Naive thymus-derived CD8-positive, alpha-beta T cell (primary cell): ENCODE measurements around the gene TPRG1. TPM values are rescaled to one million over a fixed set of nuclear protein-coding genes. Genes with fewer than 3 reads are reported as not detected.

ENCODE experiments used
- ATAC-seq, 2 donors: fragments of 150-1000 bp; cut with Tn5 transposase in 1 of 2; sonication (Bioruptor Pico), chemical (Tn5 transposase) in 1 of 2; 1 replicate in 1 of 2; 2 replicates in 1 of 2; pipeline ENCODE4 v1.10.0; 2021; ENCODE audit warnings: mild to moderate bottlenecking in 2 of 2, moderate library complexity in 2 of 2
- POLR2A ChIA-PET: fragments of 350-600 bp; sonication (Branson Sonifier 250); formaldehyde crosslinking; loops from one replicate; lab custom pipeline; 2021; ENCODE audit warnings: antibody characterized with exemption; lab: Charles Lee
- DNase-seq, 10 donors: peaks; one replicate each; pipeline versions ENCODE4 v3.0.0 to v3.0.0-alpha.2; 2020 to 2022
- H3K27ac Mint-ChIP-seq, 10 donors: one replicate each; pipeline ENCODE4 v1.8.0; 2020 to 2022; ENCODE audit warnings: mild to moderate bottlenecking in 10 of 10, mixed read lengths in 10 of 10, moderate library complexity in 4 of 10, inconsistent platforms in 1 of 10
- H3K27me3 Mint-ChIP-seq, 5 donors: one replicate each; pipeline ENCODE4 v1.8.0; 2021 to 2022; ENCODE audit warnings: mixed read lengths in 5 of 5
- H3K36me3 Mint-ChIP-seq, 3 donors: one replicate each; pipeline ENCODE4 v1.8.0; 2020 to 2022; ENCODE audit warnings: mixed read lengths in 3 of 3, mild to moderate bottlenecking in 2 of 3, inconsistent platforms in 1 of 3
- H3K4me1 Mint-ChIP-seq, 4 donors: one replicate each; pipeline ENCODE4 v1.8.0; 2021 to 2022; ENCODE audit warnings: mixed read lengths in 4 of 4
- H3K4me3 Mint-ChIP-seq, 10 donors: one replicate each; pipeline ENCODE4 v1.8.0; 2020 to 2022; ENCODE audit warnings: mild to moderate bottlenecking in 10 of 10, mixed read lengths in 10 of 10, moderate library complexity in 6 of 10, inconsistent platforms in 1 of 10
- H3K9me3 Mint-ChIP-seq, 9 donors: one replicate each; pipeline ENCODE4 v1.8.0; 2020 to 2022; ENCODE audit warnings: mixed read lengths in 9 of 9, mild to moderate bottlenecking in 3 of 9, inconsistent platforms in 1 of 9, moderate library complexity in 1 of 9
- polyA plus RNA-seq, 3 donors: library from polyadenylated mRNA; unstranded; fragments of 300-500 nt; fragmentation: Illumina TruSeq; gene quantifications; one replicate each; pipeline ENCODE4 v1.2.3, GENCODE V29; 2021
- total RNA-seq, 8 experiments: library from RNA in 2 of 8; stranded (reverse) in 2 of 8; gene quantifications; one replicate each; pipeline ENCODE4 v1.2.3 and lab custom pipeline; 2021 to 2026

The TPRG1 gene, protein sequence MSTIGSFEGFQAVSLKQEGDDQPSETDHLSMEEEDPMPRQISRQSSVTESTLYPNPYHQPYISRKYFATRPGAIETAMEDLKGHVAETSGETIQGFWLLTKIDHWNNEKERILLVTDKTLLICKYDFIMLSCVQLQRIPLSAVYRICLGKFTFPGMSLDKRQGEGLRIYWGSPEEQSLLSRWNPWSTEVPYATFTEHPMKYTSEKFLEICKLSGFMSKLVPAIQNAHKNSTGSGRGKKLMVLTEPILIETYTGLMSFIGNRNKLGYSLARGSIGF
- total RNA-seq (1 to 10 TPM; 5.3 to 5.7 TPM), polyA plus RNA-seq (10 to 100 TPM in 1 of 3 donors, under 1 TPM in 2; 0.04 to 10.6 (median 0.47) TPM), total RNA-seq (lab: John Stamatoyannopoulos, UW) (0 to 1.4 (median 0.64) reads per million in 6 experiments)

DNA sequence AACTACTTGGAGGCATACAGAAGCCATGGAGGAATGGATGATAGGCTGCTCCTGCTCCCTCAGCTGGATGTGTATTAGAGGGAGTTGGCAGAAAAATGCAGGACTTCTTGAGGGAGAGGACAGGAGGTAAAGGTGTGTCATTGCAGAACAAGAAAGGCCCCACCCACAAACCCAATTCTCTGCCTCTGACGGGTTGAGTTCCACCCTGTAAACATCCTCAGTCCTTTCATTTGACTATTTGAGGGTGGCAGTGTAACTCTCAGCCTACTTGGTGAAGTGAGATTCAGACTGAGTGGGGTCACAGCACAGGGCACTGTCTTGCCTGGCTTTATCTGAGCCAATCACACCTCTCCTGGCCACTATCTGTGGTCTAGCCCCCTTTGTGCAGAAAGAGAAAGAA lies at the start of gene TPRG1:
TPRG1 (plus strand) TSS at position 265 of the 400 bp plus-strand sequence. CDS start 35,414 bp downstream, outside the sequence.
- H3K27me3 Mint-ChIP-seq: no peaks in the 10 kb centered on the region
- peak within 1 kb of the TSS in 7 of 10 donors; percentile 2 to 68 (median 35) for H3K4me3 Mint-ChIP-seq
- DNase-seq (peak in 1 of 10 donors; percentile 13), ATAC-seq (peak; percentile 49)
- no peaks in the 10 kb centered on the region for H3K36me3 Mint-ChIP-seq
- H3K4me1 Mint-ChIP-seq: peaks cover 9 to 25% (median 19%) of the 10 kb centered on the region in 4 donors
- H3K27ac Mint-ChIP-seq: peak within 1 kb of the TSS in 9 of 10 donors; percentile 16 to 86 (median 56)
- no peaks in the 10 kb centered on the region for H3K9me3 Mint-ChIP-seq
- POLR2A ChIA-PET: no interaction called here

DNA sequence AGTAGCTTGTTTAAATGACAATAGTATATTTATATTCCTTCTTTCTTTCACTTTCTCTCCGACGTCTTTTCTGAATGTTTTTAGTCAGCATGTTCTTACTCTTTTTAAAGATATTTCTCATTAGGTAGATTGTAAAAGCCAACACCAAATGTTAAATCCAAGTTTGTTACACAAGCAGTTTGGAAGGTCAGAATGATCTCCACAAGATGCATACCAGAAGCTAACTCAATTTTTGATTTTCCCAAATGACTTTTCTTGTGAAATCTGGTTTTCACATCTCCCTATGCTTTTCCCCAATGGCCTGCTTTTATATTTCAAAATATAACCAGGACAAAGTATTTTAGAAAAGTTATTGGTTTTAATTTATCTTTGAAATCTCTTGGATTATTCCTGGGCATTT lies 49.7 kb upstream of the TPRG1 start:
- ATAC-seq (no peak), DNase-seq (no peak)
- Mint-ChIP-seq H3K4me1 (peaks cover 3 to 12% (median 8%) of the 10 kb centered on the region in 4 donors), H3K27ac (peak overlapping the region in 2 of 10 donors; percentile 77 to 80), H3K27me3 (no peaks in the 10 kb centered on the region), H3K9me3 (peaks cover 0 to 20% (median 7%) of the 10 kb centered on the region in 9 donors), H3K36me3 (peaks cover 0 to 13% (median 10%) of the 10 kb centered on the region in 3 donors), H3K4me3 (peak overlapping the region in 4 of 10 donors; percentile 38 to 74 (median 51))
- POLR2A ChIA-PET: interaction anchor here (1.3 kb wide), 1 partner anchor 10 kb away, joined by 3 read pairs; no protein-coding TSS in a partner anchor

DNA sequence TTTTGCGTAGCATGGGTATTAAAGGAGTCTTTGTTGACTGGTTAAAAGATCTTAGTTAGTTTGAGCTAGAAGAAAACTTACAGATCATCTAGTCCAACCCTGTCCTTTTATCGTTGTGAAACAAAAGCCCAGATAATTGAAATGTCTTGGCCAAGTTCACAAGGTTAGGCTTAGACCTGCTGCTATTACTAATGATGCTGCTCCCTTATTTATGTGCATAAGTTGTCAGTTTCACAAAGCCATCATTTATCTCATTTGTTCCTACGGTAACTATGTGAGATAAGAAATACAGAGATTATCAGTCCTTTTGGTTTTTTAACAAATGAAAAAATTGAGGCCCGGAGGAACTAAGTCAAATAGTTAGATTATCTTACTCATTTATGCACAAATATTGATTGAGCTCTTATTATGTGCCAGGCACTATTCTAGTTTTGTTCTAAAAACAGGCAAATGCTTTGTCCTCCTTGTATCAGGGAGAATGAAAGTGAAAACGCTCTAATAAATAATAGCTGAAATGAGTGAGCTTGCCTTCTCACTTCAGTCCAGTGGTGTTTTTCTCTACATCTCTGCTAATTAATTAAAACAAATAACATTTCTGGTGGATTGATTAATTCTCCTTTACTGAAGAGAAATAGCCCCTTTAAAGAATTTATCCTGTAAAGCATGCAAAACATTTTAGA lies 49.1 kb upstream of the TPRG1 start:
- H3K4me3 Mint-ChIP-seq: peak overlapping the region in 3 of 10 donors; percentile 10 to 74 (median 64)
- no peak for ATAC-seq
- peak overlapping the region in 3 of 10 donors; percentile 7 to 79 (median 77) for H3K27ac Mint-ChIP-seq
- no peak for DNase-seq
- peaks cover 0 to 19% (median 7%) of the 10 kb centered on the region in 9 donors for H3K9me3 Mint-ChIP-seq
- peaks cover 3 to 12% (median 8%) of the 10 kb centered on the region in 4 donors for H3K4me1 Mint-ChIP-seq
- no peaks in the 10 kb centered on the region for H3K27me3 Mint-ChIP-seq
- POLR2A ChIA-PET: no interaction called here
- H3K36me3 Mint-ChIP-seq: peaks cover 0 to 12% (median 10%) of the 10 kb centered on the region in 3 donors

DNA sequence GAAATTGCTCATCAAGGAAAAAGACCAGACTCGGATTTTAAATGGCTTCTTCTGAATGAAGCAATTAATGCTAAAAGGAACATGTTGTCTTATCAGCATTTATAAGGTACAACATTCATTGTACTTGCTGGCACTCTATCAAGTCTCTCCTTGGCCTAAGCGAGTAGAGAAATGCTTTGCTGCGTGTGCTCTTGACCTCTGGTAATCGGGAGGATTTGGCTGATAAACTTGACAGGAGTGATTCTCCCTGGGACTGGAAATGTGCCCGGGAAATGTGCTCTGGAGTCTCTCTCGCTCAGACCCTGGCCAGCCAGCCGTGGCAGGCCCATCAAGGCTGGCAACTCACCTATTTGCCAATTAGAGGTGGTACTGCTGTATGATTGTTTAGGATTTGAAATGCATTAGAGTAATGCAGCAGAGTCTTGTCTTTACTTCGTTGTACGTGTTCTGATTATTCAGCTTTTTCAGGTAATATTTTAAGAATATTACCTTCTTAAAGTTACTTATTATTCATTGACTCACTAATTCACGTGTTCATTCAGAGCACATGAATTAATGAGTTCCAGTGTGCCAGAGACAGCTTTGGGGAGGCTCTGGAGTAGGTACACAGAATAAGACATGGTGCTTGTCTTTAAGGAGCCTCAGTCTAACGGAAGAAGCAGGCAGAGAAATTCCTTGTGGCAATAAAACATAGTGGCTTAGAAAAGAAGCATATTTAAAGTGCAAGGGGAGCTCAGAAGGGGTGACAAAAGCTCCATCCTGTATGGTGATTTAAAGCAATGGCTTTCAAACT lies 48.0 kb upstream of the TPRG1 start:
- peak overlapping the region in 3 of 10 donors; percentile 38 to 79 (median 77) for H3K27ac Mint-ChIP-seq
- peaks cover 0 to 10% (median 7%) of the 10 kb centered on the region in 3 donors for H3K36me3 Mint-ChIP-seq
- H3K9me3 Mint-ChIP-seq: peaks cover 0 to 9% (median 5%) of the 10 kb centered on the region in 9 donors
- no peaks in the 10 kb centered on the region for H3K27me3 Mint-ChIP-seq
- ATAC-seq (no peak), DNase-seq (no peak)
- POLR2A ChIA-PET: no interaction called here
- peaks cover 3 to 12% (median 8%) of the 10 kb centered on the region in 4 donors for H3K4me1 Mint-ChIP-seq
- peak overlapping the region in 2 of 10 donors; percentile 64 to 74 for H3K4me3 Mint-ChIP-seq

DNA sequence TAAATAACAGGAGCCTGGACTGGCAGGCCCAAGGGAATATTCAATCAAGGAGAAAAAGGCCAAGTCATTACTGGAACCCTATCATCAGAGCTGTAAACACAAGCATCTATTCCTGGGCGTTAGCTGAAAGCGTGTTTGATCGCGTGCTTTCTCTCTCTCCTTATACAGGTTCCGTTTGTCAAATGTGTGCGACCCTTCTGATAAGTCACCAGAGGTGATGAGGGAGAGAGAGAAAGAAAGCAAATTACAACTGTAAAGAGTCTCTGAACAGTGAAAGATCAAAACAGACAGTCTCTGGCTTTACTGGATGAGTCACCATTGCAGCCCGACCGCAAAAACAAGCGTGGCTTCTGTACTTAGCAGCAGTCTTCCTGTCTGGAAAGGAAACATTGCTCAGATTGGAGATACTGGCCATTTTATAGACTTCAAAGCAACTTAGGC lies 39.5 kb upstream of the TPRG1 start:
- Mint-ChIP-seq H3K36me3 (peaks cover 0 to 5% (median 0%) of the 10 kb centered on the region in 3 donors), H3K4me1 (peaks cover 11 to 28% (median 24%) of the 10 kb centered on the region in 4 donors), H3K9me3 (peaks cover 0 to 11% (median 0%) of the 10 kb centered on the region in 9 donors), H3K27ac (peak overlapping the region; percentile 66 to 99 (median 90)), H3K4me3 (peak overlapping the region; percentile 27 to 82 (median 72)), H3K27me3 (no peaks in the 10 kb centered on the region)
- POLR2A ChIA-PET: interaction anchor here (0.5 to 1.2 kb wide), 4 partner anchors 11 to 1391 kb away, joined by 3 to 6 read pairs (median 4); no protein-coding TSS in a partner anchor
- DNase-seq: peak; percentile 22 to 86 (median 63)
- ATAC-seq: peak; percentile 95 to 99

DNA sequence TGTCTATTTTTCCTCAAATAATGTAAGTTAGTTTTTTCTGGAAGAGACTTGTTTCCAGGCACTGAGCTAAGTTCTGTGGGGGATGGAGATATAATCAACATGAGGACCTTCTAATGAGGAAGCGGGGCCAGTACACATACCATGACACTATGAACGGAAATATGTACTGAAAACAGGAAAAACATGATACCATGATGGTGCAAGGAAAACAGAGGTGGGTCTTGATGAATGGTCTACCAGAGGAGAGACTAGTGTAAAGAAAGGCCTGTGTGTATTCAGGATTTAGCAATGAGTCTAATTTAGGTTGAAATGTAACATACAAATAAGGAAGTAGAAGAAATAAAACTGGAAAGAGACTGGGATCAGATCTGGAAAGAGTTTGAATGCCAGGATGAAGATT lies 38.9 kb upstream of the TPRG1 start:
- ATAC-seq: peak in 1 of 2 donors; percentile 5
- no peak for DNase-seq
- peak overlapping the region in 8 of 10 donors; percentile 2 to 76 (median 68) for H3K4me3 Mint-ChIP-seq
- peaks cover 12 to 28% (median 24%) of the 10 kb centered on the region in 4 donors for H3K4me1 Mint-ChIP-seq
- POLR2A ChIA-PET: interaction anchor here (0.6 kb wide), 1 partner anchor 1395 kb away, joined by 5 read pairs; no protein-coding TSS in a partner anchor
- peak overlapping the region; percentile 23 to 99 (median 90) for H3K27ac Mint-ChIP-seq
- peaks cover 0 to 5% (median 0%) of the 10 kb centered on the region in 3 donors for H3K36me3 Mint-ChIP-seq
- H3K27me3 Mint-ChIP-seq: no peaks in the 10 kb centered on the region
- peaks cover 0 to 11% (median 0%) of the 10 kb centered on the region in 9 donors for H3K9me3 Mint-ChIP-seq

DNA sequence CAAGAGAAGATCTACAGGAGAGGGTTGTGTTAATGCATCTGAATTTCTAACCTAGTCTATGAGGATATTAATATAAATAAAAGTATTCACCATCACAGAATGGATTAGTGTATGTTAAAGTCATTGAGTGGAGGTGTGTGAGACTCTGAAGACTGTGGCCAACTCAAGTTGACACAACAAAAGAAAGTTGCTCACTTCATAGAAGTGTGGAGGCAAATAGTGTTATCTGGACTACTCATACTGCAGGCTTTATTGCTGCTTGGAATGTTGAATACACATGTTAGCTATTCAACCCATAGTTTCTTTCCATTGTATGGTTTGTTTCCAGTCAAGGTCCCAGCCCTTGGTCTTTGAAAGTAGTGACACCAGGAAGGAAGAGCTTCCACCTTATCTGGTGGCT lies 38.0 kb upstream of the TPRG1 start:
- ATAC-seq (no peak), DNase-seq (no peak)
- Mint-ChIP-seq H3K4me1 (peaks cover 13 to 28% (median 24%) of the 10 kb centered on the region in 4 donors), H3K4me3 (no peak overlapping the region), H3K27me3 (no peaks in the 10 kb centered on the region), H3K9me3 (peaks cover 0 to 11% (median 0%) of the 10 kb centered on the region in 9 donors), H3K27ac (peak overlapping the region in 5 of 10 donors; percentile 38 to 99 (median 90)), H3K36me3 (peaks cover 0 to 5% (median 0%) of the 10 kb centered on the region in 3 donors)
- POLR2A ChIA-PET: interaction anchor here (2.3 kb wide), 1 partner anchor 1388 kb away, joined by 7 read pairs; the partner anchor contains the start of gene BCL6

DNA sequence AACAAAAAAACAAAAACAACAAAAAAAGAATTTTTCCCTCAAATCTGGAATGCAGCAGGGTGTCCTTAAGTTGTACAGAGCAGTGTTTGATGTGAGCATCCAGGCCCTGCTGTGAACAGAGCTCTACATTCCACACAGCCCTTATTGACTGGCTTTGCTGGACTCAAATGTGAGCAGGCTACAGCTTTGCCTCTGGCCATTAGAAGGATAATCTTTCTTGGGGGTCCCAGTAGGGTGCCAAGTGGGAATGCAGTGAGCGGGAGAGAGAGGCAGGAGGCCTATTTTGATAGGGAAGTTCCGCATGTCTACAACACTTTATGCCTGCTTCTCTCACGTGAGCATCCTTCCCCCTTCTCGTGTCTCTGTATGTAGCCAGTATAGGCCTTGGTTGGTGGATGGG lies 34.4 kb upstream of the TPRG1 start:
- no peak for ATAC-seq
- DNase-seq: no peak
- H3K9me3 Mint-ChIP-seq: peaks cover 0 to 11% (median 0%) of the 10 kb centered on the region in 9 donors
- H3K36me3 Mint-ChIP-seq: peaks cover 0 to 5% (median 0%) of the 10 kb centered on the region in 3 donors
- peaks cover 0 to 2% (median 0%) of the 10 kb centered on the region in 5 donors for H3K27me3 Mint-ChIP-seq
- H3K27ac Mint-ChIP-seq: peak overlapping the region in 1 of 10 donors; percentile 60
- POLR2A ChIA-PET: interaction anchor here (0.5 to 1.3 kb wide), 2 partner anchors 1397 to 1458 kb away, joined by 3 read pairs; no protein-coding TSS in a partner anchor
- no peak overlapping the region for H3K4me3 Mint-ChIP-seq
- H3K4me1 Mint-ChIP-seq: peaks cover 7 to 20% (median 14%) of the 10 kb centered on the region in 4 donors

DNA sequence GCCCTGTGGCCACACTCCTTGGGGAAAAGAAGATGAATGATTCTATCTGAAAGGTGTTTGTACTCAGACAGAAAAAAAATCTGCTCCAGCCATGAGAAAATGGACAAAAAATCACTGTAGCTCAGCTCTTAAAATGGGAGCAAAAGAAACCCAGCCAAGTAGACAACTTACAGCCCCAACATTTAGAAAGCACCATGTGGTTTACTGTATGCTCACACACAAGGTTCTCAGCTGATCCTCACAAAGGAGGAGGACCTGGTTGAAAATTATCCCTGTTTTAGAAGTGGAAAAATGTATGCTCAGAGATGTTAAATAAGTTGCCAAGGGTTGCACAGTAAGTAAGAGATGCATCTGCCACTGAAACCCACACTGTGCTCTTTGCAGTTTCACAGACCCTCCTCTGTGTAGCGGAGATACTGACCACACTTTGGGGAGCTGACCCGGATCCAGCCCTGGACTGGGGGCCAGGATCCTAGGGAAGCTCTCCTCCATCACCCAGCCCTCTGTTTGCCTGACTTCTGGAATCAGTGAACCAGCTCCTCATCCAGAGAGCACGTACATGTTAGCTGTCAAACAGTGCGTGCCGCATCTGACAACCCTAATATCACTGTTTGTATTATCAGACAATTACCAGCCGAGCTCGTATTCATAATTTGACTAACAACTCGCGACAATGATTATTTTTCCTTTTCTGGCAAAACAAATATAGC lies 32.7 kb upstream of the TPRG1 start:
- H3K9me3 Mint-ChIP-seq: no peaks in the 10 kb centered on the region
- DNase-seq: no peak
- peaks cover 1 to 14% (median 4%) of the 10 kb centered on the region in 4 donors for H3K4me1 Mint-ChIP-seq
- POLR2A ChIA-PET: interaction anchor here (1.1 to 1.7 kb wide), 2 partner anchors 1395 to 1399 kb away, joined by 3 to 8 read pairs; no protein-coding TSS in a partner anchor
- H3K27me3 Mint-ChIP-seq: peaks cover 0 to 2% (median 0%) of the 10 kb centered on the region in 5 donors
- no peak overlapping the region for H3K4me3 Mint-ChIP-seq
- no peaks in the 10 kb centered on the region for H3K36me3 Mint-ChIP-seq
- ATAC-seq: no peak
- peak overlapping the region in 2 of 10 donors; percentile 42 to 43 for H3K27ac Mint-ChIP-seq

DNA sequence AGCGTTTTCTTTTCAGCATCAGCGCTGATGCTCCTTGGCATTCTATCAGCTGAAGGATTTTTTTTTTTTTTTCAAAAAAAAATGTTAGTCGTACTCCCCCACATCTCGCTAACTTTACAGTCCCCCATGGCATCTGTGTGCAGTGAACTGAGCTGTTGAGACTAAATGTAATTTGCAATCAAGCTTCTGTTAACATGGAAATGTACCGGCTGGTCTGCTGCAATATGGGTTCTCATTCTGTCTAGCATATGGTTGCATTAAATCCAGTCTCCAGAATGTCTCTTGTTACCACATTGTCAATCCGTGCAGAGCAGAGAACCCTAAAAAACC lies 32.2 kb upstream of the TPRG1 start:
- H3K27me3 Mint-ChIP-seq: peaks cover 0 to 2% (median 0%) of the 10 kb centered on the region in 5 donors
- no peaks in the 10 kb centered on the region for H3K9me3 Mint-ChIP-seq
- DNase-seq: no peak
- H3K4me1 Mint-ChIP-seq: peaks cover 4 to 20% (median 8%) of the 10 kb centered on the region in 4 donors
- H3K4me3 Mint-ChIP-seq: no peak overlapping the region
- no peaks in the 10 kb centered on the region for H3K36me3 Mint-ChIP-seq
- ATAC-seq: no peak
- POLR2A ChIA-PET: interaction anchor here (1.1 to 1.7 kb wide), 2 partner anchors 1396 to 1400 kb away, joined by 3 to 8 read pairs; no protein-coding TSS in a partner anchor
- H3K27ac Mint-ChIP-seq: no peak overlapping the region

DNA sequence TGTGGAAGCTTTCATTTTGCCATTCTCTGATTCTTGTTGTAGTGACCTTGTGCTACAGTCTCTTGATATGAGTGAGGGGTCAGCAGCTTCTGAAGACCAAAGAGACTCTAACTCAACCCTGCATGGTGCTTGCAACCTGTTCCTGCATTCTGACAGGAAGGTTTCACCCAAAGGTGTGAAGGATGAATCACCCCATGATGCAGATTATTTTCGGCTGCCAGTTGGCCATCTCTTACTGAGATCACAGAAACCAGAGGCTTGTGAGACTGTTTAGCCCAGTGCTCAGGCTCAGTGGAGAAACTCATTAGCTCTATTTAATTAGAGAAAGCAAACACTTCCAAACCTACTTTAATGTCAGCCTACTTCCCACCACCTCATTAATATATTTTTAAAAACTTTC lies 29.2 kb upstream of the TPRG1 start:
- Mint-ChIP-seq H3K36me3 (no peaks in the 10 kb centered on the region), H3K4me3 (no peak overlapping the region), H3K9me3 (no peaks in the 10 kb centered on the region), H3K4me1 (peaks cover 7 to 22% (median 9%) of the 10 kb centered on the region in 4 donors), H3K27ac (peak overlapping the region in 2 of 10 donors; percentile 36 to 83), H3K27me3 (peaks cover 0 to 2% (median 0%) of the 10 kb centered on the region in 5 donors)
- ATAC-seq (no peak), DNase-seq (peak in 1 of 10 donors; percentile 9)
- POLR2A ChIA-PET: no interaction called here
